SIG-M5 treated with dmso at 0.1 percent for 504 hours (cell line): ENCODE data around the gene AFDN.

Experiments
- DNase-seq: peaks from one replicate; lab custom pipeline; 2025; ENCODE audit not compliant: unreplicated experiment; lab: John Stamatoyannopoulos, UW

The AFDN gene

DNA sequence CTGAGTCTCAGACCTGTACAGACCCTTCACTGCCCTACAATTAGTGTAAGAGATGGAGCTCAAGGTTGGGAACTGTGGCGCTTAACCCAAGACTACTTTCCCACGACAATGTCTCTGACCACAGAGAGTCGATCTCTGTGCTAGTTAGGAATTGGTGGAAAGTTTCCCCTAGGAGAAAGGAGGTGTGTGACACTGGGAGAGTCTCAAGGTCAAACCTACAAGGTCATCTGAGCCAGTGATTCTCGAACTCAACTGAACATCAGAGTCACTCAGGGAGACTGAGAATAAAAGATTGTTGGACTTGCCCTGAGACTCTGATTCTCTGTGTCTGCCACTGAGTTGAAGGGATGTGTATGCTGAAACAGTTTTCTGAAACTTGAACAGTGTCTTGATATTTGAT, 9.7 kb upstream of the AFDN start:
- DNase-seq, result no peak

DNA sequence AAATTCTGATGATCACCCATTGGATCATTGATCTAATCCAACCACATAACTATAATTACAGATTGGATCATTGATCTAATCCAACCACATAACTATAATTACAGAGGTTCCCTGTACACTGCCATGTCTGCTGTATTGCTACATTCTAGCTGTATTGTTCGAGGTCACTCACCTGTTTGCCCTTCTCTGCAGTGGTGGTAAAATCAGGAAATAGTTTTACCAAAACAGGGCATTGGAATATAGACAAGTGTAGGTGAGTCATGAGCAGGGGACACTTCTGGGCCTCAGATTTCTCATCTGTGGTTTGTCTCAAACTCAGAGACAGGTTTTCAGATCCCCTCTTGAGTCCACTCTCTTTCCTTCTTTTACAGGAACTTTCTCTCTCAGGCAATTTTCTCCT, 9.0 kb upstream of the AFDN start:
- DNase-seq, result no peak

DNA sequence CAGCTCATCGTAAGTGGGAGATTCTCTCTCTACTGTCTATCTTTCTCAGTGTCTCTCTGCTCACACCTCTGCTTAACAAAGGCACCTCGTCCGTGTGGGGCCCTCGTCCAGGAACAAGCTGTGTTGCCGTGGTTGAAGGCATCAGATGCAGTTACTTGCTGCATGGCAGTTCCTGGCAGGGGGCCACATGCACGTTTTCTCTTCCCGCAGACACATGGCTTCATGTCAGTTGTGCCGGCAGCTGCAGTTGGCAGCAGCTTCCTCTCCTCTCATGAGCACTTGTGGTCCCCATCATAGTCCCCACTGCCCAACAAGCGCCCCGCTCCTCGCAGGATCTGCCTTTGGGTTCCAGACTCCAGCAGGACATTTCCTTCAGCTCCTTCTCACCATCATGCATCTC, 7.1 kb upstream of the AFDN start:
- no peak for DNase-seq

DNA sequence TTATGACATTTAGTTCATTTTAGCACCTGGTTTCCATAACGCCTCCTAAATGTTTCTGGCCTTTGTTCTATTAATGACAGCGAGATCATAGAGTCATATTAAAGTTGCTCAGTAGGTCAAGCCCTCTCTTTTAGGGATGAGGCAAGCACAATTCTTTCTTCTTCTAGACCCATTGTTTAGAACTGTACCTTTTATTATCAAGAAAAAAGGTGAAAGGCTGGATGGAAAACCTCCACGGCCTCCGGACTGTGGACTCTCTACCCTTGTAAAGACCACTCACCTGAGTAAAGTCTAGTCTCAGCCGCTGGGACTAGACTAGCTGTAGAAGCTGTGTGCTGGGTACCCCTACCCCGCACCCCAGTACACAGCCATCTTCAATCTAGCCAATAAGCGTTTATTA, 6.0 kb upstream of the AFDN start:
- no peak for DNase-seq

DNA sequence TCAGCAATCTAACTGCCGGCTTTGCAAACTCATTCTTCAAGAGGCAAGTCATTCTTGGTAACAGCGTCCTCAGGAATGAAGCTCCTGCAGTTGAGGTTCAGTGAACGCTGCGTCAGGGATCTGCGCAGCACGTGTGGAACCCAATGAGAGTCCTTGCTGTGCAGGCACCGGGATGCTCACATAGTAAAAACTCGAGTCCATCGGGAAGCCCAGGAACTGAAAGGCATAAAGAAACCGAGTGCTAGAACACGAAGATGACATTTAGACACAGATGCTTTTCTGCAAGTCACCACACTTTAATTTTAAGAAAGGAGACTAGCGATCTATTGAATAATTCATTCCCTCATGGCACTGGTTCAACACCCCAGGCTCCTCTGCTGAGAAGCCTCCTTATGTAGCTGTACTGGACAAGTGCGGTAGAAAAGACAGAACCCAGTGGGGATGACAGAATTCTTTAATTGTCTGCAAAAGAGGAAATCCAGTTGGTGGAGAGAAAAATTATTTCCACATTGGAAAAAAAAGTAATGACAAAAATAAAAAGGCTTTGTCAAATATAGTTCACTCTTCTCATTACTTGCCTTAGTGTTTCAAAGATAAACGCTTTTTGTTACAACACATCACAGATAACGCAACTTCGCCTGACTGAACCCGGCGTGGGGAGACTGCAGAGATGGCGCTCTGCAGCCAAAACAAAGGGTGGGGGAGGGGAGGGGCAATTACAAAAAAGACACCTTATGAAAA, 1.9 kb upstream of the AFDN start:
- peak; percentile 55 for DNase-seq

DNA sequence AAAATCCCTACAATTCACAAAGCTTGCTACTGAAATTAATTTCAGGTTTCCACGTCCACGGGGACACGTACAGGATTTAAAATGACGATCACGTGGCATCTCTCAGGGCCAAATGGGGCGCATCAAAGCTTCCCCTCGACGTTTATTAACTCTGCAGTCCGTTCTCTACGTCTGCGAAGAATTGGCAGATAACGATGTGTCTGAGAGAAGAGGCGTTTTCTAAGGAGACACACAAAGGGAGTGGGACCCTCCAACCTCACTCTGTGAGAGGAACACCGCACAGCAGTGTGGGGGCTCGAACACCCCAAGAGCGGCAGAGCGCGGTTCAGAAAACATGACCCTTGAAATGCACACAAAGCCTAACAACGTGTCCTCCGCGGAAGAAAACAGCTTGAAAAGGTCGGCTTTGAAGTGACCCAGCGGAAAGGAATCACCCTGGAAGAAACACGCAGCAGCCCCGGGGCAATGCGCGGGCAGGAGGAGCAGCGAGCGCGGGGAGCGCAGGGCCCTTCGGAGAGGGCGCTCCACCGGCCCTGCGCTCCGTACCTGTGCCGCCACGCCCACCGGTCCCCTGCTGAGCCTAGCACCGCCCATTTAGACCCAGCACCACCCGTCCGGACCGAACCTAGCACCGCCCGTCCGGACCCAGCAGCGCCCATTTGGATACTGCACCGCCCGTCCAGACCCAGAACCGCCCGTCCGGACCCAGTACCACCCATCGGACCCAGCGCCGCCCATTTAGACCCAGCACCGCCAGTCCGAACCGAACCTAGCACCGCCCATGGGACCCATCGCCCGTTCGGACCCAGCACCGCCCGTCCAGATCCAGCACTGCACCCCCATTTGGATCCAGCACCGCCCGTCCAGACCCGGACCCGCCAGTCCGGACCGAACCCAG, 1.1 kb upstream of the AFDN start:
- peak; percentile 3 for DNase-seq

DNA sequence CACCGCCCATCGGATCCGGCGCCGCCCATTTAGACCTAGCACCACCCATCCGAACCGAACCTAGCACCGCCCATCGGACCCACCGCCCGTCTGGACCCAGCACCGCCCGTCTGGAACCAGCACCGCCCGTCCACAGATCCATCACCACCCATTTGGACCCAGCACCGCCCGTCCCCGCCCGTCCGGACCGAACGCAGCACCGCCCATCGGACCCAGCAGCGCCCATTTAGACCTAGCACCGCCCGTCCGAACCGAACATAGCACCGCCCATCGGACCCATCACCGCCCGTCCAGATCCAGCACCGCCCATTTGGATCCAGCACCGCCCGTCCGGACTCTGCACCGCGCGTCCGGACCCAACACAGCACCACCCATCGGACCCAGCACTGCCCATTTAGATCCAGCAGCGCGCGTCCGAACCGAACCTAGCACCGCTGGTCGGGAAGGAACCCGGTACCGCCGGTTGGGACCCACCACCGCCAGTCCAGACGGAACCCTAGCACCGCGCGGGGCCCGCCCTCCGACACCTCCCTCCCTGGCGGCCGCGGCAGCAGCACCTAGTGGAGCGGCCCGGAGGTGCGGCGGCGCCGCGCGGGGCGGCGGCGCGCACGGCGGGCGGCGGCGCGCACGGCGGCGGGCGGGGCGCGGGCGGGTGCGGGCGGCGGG, 348 bp upstream of the AFDN start:
- DNase-seq, result peak; percentile 31

DNA sequence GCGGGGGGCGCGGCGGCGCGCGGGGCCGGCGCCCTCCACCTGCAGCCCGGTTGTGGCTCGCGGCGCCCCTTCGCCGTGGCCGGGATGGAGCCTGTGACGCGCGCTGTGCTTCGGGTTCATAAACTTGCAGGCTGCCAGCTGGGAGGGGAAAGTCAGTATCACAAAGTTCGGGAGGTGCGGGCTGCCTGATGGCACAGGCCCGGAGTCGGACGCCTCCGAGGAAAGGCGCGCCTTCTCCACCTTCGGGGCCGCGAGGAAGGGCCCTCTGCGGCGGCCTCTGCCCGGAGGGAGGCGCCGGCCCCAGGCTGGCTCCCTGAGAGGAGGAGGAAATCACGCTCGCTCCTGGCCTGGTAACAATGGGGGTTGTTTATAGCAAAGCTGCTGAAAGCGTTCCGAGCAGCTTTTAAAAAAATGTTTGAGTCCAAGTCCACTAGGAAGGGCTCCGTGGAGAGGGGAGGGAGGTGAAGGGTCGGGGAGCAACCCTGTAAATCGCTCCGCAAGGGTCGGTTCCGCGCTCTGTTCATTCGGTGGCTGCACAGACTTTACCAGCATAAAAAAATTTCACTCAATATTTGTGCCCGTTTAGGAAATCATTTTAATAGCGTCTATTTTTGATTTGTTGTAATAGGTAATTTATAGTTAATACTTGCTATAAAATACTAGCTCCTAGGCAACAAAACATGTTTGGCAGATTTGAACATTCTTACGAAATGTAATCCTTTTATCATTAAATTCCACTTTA, 1.0 kb downstream of the AFDN start:
- DNase-seq, result no peak

DNA sequence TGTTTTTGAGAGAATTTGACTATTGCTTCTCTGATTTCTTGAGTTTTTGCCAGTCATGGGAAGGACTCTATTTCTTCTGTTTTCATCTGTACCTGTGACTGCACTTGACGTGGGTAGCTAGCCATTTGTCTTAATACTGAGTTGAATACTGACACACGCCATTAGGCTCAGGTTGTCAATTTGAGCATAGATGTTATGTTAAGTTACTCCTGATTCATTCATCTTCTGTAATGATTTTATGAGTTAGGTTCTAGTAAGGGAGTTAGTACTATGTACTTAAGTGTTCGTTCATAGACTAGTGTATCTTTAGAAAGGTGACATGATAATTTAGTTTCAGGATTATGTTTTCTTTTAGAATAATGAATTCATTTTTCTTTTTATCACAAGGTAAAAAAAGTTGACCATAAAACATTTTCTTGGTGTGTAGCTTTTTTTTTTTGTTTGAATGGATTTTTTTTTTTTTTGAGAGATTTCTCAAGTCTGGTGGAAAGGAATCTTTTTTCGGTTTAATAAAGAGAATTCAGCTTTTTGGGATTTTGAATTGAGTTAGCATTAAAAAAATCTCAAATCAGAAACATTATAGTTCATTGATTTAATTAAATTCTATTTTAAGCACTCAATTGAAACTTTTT, 1.7 kb downstream of the AFDN start:
- DNase-seq, result no peak

DNA sequence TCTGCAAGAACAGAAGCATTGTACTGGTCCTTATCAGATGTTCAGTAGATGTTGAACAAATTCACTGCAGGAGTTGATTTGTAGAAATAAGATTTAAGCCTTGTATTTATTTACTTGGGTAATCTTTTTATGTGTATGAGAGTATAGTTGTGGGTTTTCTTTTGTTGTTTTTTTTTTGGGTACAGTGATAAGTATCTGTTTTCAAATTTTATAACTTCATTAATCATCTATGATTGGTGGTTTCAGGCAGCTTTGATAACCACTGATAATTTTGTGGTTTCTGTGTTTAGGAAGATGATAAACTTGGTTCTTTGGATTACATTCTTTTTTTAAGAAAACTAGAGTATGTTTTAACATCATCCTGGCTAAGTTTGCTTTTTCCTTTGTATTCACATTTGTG, 2.8 kb downstream of the AFDN start:
- no peak for DNase-seq

DNA sequence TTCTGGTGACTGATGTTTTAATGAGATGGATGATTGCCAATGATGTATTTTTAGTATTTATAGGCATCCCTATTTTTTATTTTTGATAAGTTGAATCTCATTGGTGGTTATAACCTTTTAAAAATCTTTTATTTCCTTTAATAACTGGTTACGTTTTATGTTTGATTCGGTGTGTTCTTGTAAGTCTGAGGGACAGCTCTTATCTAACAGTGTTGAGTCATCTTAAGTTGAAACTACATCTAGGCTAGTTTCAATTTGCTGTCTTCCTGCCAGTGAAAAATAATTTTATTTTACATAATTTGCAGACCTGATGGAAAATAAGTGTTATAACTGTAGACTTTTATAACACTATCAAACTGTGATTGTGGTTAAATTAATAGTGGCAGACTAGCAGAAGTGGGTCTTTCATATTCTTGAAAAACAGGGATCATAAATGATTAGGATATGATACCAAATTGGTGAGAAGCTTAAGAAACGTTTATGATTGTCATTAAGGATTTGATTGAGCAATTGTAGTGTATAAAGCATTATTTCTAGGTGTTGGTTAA, 4.6 kb downstream of the AFDN start:
- no peak for DNase-seq

DNA sequence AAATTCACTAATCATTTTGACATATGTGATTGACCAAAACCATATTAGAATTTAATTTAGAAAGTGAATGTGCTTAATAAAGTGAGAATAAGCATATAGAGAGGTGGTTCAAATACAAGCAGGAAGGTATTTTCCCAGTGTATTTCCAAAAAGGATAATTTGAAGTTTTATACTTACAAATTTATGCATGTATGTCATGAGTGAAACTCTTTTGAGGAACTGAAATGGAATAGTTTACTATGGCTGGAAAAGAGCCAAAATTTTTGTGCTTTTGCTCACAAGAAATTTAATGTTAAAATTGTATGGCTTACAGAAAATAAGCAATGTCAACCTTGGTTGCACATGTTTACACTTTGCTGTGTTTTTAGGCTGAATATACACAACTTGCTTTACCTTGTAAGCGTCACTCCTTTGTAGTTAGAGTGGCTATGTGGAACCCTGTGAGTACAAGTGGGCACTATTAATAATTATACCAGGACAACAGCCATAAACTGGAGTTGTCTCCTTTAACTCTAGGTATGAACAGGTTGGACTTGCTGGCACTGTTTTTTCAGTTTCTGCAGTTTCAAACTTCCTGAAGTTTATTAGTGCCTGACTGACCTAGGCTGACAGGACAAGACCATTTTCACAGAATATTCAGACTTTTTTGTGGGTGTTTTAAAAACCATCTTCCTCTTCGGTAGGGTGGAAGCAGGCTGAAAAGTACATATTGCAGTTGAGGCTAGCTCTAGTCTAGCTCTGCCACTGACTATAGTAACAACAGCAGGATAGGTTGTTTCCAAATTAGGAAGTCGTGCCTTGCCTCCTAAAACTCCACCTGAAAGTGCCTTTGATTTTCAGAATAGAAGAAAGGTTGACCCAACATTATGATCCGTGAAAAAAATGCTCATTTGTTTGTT, 6.0 kb downstream of the AFDN start:
- DNase-seq, result no peak

DNA sequence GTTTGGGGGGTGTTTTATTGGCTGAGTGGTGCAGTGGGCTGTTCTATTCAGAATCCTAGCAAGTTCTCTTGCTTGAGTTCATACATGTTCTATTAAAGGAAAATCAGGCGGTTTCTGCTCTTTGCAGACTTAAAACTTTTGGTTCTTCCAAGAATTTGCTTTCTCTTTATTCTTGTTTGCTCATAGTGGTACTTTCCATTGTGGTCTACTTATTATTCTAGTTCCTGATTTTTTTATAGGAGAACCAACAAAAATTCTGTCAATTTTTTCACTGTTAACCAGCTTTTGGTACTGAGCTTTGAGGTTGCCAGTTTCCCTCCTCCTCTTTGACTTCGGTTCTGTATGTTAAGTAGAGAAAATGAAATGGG, 6.7 kb downstream of the AFDN start:
- DNase-seq, result no peak

DNA sequence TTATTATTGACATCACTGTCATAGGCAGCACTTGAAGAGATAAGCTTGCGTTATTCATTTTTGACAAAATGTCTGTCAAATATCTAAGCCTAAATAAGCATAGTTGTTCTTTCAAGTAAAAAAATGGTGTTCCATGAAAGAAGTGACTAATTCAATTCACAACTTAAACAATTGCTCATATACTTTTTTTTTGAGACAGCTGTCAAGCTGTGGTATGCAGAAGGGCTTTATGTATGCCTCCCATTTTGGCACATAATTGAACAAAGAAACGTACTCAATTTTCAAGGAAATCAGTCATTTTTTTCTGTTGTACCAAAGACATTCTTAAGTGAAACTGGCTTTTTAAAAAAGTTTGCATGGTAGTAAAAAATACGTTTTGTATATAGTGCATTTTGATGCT, 8.5 kb downstream of the AFDN start:
- no peak for DNase-seq

DNA sequence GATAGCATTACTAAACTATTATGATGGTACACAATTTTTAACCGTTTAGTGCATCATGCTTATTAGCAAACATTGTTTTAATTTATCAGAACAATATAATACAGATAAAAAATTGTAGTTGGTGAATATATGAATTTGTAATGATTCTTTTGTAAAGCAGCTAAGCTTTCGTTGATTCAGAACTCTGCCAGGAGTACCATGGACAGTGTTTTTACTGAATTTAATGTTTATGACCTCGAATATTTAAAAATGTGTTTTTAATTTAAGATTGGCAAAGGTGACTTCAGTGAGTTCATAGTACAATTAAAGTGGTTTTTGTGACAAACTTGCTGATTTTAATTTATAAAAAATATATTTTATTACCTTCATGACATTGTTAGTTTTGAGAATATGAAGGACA, 10.0 kb downstream of the AFDN start:
- no peak for DNase-seq

DNA sequence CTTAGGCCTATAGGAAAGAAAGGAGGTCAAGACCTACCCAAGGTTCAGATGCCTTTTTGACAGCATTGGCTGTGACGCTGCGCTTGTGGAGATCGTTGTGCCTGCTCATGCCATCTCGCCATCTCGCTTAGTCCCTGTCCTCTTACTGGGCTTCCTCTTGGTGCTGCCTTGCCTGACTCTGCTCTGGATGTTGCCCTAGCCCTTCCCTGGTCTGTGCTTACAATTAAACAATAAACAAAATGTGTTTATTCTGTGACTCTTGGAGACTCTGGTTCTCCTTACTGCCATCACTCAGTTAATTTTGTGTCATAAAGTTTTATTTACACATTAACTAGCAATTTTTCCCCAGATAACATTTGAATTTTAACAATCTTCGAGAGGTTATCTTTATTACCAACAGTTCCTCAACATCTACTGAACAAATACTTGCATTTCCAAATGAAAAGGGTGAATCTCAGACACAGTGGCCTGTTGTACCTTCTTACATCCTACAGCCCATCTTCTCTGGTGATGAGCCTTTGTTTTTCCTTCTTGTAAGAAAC, 11.6 kb downstream of the AFDN start:
- no peak for DNase-seq

DNA sequence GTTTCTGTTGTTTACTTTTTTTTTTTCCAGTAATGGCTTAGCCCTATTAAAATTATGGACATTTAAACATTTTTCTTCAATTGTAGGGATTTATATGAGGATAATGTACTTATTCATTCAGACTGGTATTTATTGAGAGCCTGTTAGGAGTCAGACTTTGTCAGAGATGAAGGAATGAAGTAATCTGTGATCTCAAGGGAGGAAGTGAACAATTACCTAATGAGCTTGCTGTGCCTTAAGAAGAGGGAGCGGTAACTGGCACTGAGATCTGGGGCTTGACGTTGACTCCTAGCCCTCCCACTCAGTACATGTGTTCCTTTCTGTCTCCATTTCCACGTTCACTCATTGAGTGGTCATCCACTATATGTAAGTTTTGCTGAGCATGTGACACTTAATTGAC, 12.6 kb downstream of the AFDN start:
- DNase-seq, result no peak

DNA sequence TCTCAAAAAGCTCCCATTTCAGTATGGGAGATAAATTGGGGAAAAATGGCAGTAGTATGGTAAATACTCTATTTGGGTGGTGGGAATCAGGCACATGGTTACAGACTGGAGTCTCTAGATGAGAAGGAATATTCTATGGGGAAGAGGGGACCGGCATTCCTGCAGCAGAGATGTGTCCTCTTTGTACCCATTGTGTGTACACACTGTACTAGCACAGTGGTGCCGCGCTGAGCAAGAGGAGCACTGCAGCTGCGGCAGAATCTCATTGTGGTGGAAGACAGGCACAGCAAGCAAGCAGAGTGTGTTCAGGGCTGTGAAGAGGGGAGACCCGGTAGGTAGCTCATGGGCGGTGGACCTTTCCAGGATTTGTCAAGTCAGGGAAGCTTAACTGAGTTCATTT, 13.0 kb downstream of the AFDN start:
- no peak for DNase-seq

DNA sequence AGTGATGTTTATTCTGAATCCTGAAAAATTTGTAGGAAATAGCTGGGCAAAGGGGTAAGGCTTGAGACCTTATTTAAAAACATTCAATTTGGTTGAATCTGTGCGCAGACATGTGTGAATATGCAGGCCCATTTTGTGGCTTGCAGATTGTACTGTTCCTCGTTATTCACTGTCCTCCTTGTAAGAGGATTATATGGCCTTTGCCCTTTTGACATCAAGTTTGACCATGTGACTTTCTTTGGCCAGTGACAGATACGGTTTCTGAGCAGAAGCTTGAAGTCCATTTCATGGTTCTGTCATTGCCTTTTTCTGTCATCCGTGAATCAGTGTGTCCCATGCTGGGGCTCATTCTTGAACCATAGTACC, 13.4 kb downstream of the AFDN start:
- no peak for DNase-seq
